Measurements from ENCODE around the gene TFB1M.
"Not testable (repeated sequence)": the region's sequence is repeated elsewhere in the genome, so short reads cannot be mapped to it uniquely, and the experiment has no call there.

TFB1M gene

DNA sequence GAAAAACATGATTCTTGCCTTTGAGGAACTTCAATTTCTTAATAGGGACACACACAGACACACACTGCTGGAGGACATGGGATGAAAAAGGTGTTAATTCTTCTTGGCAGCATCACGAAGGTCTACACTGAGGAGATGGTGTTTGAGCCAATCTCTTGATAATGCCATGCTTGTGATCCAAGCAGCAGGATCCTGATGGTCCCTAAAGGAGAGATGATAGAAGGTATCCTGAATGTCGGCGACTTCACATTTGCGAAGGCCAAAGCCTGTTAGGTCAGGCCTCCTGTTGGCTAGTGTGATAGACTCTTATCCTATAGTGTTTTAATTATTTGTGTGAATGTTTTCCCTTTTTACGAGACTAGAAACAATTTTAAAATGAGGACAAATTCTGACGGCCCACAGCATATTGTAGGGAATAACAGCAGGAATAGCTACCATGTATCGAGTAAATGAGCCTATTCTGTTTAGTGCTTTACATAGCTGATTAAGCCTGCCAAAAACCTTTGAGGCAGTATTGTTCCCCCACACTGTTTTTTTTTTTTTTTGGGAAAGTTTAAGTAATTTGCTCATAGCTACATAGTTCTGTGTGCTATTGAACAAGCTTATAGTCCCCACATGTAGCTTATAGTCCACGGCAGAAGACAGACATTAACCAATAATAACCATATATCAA lies 15.3 kb upstream of the TFB1M start:
- DNase-seq, result no peak

DNA sequence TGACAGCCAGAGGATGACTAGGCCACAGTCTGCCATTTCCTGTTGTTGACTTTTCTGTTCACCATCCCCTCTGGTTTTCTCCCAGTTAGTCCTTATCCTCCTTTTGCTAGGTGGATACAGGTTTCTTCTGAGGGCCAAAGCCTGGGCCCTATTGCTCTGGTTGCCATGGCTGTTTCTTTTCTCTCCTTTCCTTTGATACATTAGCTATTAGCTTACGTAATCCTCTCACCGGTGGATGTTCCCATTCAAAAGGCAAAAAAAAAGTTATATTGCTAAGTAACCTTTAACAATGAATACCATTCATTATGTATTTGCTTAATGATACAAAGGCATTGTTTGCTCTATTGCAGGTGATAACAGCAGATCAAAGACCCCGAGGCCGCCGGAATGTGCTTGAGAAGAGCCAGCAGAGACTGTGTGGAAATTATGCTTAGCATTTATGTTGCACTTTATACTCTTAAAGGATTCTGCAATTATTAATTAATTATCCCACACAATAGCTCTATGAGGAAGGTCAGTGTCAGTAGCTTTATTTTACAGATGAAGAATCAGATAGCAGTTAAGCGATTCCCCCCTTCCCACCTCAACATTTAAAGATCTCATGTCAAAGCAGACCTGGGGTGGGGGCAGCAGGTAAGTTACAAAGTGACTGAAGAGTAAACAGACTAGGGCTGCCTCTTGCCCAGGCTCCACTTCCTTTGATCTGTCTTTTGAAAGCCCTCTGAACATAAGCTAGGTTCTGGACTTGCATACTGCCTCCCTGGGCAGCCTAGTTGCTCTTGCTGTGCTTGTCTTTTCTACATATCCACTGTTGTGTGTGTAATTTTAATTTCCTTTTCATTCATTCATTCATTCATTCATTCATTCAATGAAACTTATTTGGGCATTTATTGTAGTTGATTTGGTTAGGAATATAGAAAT lies 14.5 kb upstream of the TFB1M start:
- DNase-seq, result peak; percentile 46

DNA sequence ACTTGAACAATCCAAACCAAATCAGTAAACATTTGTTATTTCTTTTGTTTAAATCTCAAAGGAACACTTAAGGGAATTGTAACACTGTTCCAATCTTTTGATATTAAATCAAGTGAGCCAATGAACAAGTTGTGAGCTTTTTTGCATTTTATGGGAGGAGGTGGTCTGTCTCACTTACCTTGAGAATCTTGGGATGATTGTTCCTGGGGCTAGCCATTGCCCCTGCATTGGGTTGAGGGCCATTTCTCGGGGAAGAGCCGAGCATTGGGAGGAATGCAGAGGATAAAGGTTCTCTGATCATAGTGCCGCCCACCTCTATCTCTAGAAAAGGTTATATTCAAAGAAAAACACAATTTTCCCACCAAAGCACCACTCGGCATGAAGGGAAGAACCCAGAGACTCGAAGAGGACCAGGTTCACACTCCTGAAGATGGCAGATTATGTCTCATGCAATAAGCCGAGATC lies 13.8 kb upstream of the TFB1M start:
- DNase-seq, result no peak

DNA sequence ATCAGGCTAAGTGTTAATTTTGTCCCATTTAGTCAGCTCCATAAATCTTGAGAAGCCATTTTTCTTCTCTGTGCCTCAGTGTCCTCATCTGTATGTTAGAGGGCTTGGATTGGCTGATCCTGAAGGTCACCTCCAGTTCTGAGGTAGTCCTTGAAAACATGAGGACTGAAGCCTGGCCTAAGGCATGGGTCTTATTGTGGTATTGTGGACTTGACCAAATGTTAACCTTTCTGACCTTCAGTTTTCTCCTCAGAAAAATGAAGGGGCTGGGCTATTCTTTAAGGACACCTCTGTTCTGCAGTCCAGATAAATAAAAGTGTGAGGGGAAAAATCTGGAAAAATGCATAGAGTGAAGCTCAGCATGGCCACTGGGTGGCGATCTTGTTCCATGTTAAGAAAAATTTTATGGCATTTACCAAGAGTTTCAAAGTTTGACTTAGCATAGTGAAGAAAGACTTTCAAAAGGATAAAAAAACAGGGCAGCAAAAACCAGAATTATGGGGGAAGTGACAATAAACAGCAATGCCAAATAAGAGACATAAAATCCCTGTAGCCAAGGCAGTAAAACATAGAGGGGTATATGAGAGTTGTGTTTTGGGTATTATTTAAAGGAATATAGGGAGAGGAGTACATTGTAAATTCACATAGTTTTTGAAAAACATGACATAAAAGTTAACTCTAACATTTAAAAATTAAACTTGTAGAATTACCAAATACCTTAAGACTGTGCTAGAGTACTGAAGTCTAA lies 13.2 kb upstream of the TFB1M start:
- peak; percentile 66 for DNase-seq

DNA sequence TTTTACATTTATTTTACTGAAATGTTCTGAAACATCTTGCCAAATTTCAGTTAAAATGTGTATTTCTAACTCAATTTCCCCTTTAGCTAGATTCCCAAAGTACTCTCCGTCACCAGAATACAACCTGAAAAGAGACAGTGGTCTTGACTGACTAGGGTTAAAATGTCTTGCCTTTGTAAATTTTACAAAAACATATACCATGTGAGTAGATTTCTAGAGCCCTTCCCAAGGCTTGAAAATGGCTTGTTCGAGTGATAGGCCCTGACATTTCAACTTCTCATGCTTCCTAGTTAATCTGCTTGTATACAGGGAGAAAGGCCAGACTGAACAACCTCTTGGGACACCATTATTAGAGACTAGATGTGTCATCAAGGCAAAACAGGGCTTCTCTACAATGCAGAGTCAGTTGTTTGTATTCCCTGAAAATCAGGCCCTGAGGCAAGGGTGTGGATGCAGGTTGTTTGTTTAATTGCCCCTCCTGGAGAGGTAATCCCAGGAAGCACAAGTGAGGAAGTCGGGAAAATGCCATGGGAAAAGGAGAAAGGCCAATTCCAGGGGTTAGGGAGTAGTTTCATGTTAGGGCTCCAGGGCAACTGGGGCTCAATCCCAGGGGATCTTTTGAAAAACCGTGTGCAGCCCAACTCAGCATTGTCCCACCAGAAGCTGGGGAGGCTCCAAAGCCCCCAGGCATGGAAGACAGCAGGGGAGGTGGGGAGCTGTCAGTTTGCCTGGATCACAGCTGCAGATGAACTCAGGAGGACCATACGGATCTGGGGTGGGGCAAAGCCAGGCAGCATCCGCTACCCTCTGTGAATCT lies 11.6 kb upstream of the TFB1M start:
- DNase-seq, result no peak

DNA sequence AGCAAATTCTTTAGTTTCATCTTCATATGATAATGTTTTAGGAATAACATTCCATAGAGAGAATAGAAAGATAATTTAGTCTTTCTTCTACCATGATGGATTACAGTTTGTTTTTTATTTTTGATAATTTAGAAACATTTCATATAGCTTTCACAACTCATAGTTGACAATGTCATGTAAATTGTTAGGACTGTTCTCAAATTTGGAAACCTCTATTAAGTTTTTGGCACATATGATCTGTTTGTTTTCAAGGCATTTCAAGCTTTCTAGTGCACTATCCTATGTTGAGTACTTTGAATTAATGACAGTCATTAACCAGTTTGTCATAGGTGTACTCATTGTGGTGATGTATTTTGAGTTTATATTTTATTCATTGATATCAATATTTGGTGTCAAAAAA lies 10.7 kb upstream of the TFB1M start:
- DNase-seq, result no peak

DNA sequence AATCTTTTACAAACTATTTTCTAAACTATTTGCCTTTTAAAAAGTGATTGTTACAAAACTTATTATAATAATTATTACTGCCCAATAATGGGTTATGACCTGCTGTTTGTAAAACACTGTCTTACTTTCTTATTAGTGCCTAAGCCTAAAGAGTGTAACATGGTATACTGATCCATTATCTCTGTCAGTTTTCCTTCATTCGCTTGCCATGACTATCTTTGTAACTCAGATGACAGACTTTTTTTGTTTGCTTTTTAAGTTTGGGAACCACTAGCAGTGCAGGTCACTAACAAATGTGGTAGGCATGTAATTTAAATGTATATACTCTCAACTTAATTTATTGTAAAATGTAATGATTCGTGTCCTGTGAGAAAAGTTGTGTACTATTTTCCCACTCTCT lies 9.9 kb upstream of the TFB1M start:
- no peak for DNase-seq

DNA sequence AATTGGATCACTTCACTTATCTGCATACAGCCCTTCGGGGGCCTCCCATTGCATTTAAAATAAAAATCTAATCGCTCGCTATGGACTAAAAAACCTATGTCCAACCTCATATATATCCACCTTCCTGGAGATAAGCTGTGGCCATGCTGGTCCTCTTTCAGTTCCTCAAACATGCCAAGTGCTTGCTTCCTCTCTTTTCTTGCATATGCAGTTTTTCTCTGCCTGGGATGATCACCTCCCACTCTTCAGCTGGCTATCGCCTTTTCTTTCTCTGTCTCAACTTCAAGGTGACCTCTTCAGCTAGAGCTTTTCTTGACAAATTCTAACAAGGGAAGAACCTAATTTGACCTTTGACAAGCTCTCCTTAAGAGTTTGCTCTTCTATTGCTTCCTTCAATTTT lies 5.6 kb upstream of the TFB1M start:
- no peak for DNase-seq

DNA sequence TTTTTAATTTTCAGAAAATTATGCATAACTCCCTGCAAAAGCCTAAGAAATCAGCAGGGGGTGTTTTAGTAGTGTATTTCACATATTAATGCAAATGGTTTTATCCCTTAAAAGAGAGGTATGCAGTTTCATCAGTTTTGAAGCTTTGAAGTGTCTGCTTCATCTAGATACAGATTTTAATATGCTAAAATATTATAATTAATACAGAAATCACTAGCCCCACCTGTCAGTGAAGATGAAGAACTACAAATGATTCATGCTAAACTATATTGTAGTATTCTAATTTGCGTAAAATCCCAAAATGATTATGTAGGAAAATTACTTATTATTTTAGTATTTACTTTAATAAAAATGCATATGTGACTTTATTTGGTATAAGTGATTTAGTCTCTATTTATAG lies 2.9 kb upstream of the TFB1M start:
- DNase-seq, result no peak

DNA sequence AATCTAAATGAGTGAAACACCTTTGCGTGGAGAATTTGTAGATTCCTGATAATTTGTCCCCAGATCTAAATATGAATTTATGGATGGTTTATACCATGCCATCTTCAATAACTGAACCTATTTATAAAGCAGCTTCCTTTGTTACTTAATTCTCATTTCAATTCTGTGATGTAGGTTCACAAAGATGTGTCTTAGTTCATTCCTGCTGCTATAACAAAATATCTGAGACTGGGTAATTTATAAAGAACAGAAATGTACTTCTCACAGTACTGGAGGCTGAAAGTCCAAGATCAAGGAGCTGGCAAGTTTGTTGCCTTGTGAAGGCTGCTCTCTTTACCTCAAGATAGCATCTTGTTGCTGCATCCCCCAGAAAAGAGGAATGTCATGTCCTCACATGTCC lies 2.1 kb upstream of the TFB1M start:
- DNase-seq, result no peak

DNA sequence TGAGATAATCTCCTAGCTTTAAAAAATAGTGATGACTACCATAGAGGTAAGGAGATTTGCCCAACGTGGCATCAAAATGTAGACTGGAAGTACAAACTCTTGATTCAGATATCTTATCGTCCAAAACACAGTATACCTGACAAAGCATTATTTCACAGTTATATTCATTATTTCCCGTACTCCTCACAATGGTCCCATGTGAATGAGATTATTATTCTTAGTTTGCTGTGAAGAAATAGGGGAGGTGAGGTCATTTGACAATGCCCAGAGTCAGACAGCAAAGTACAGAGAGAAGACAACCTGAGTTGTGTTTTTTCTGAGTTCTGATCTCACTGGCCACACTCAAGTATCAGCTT lies 1.2 kb upstream of the TFB1M start:
- no peak for DNase-seq

DNA sequence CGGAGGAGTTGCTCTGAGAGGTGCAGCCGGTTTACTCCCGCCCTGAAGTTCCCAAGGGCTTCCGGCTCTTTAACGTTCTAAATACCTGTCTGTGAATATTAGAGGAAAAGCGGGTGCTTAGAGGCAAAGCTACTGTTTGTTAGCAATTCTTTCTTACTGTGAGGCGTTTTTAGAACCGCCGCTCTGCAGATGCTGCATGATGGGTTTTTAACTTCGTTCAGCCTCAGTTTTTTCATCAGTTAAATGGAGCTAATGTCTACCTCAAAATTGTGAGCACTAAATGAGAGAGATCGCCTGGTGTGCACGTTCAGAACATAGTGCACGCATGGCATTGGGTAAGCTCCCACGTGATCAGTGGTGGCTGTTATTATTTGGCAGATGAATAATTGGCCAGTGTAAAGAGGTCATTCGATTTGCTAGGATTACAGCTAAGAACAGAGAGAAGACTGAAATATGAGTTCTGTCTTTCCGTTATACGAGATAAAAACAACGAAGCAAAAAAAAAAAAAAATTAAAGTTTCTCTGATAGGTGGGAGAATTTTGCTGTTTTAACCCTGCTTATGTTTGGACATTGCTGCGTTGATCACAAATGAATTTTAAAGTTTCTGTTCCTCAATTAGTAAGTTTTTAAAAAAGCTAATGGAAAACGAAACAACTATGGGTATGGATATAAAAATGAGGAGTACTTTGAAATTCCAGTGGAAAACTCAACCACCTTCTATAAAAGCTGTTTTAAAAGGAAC lies 660 bp upstream of the TFB1M start:
- peak; percentile 97 for DNase-seq

DNA sequence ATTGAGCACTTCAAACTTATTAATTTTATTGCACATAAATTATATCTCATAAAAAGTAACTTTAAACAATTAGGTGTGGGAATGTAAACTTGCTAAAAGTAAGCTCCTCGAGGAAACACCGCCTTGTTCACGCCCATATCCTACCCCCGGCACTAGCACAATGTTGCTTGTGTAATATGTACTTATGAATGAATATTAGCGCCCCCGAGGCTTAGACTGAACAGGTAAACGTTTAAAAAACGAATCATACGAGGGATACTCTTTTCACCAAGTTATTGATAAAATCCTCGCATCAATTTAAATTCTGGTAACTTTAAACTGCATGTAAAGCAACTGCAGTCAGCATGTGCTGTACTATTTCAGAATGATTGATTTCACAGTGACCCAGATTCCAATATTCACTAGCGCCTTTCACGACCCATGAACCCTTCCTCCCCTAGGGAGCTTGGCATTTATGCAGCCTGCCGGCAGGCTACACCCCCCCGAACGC lies 637 bp downstream of the TFB1M start:
- no peak for DNase-seq

DNA sequence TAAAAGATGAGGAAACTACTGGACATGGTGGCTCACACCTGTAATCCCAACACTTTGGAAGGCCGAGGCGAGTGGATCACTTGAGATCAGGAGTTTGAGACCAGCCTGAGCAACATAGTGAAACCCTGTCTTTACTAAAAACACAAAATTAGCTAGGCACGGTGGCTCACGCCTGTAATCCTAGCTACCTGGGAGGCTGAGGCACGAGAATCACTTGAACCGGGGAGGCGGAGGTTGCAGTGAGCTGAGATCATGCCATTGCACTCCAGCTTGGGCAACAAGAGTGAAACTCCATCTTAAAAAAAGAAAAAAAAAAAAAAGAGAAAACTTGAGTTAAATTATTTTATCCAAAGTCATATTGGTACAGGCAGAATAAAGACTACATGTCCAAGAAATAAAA lies 1.3 kb downstream of the TFB1M start:
- DNase-seq, result not testable (repeated sequence)

DNA sequence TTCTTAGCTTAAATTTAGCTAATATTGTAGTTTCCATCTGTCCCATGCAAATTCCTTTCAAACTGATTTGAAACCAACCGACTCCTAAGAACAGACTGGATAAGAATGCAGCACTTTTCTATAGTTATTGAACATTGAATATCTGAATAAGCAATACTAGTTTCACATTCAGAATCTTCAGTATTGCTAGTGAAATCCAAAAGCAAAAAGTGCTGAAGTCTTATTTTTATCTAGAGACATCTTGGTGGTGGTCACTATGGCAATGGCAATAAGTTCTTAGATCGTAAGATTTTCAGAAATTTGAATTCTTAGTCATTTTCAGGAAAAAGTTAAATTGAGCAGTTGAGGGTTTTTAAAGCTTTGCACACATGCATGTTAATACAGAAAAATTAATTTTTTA lies 2.7 kb downstream of the TFB1M start:
- DNase-seq, result no peak

DNA sequence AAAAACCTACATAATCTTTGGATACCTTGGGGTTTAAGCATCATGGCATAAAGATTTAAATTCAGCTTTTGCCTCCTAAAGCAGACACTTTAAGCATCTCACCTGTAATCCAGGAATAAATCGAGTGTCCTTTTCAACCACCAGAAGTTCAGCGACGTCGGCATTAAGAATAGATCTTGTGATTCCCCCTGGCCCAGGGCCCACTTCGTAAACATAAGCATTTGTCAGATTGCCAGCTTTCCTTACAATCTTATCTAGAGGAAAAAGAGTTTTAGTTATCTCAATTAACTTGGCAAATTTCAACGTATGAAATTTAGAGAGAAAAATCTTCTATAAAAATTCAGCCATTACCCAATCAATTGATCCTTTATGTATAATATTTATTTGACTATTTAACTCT lies 3.2 kb downstream of the TFB1M start:
- no peak for DNase-seq

DNA sequence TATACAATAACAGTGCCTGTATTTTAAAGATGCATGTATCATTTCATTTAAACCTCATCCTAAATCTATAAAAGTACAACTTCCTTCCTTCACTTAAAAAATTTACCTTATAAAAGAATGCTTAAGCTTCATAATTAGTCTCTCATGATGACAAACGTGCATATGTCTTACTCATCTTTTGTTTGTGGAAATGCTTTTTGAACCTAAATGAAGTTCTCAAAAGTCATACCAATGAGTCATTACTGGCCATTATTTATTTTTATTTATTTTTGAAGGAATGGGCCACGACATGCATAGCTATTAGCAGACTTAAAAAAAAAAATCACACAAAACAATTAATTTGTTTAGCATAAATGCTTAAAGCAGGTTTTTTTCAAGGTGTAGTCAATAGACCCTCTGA lies 3.7 kb downstream of the TFB1M start:
- DNase-seq, result no peak

DNA sequence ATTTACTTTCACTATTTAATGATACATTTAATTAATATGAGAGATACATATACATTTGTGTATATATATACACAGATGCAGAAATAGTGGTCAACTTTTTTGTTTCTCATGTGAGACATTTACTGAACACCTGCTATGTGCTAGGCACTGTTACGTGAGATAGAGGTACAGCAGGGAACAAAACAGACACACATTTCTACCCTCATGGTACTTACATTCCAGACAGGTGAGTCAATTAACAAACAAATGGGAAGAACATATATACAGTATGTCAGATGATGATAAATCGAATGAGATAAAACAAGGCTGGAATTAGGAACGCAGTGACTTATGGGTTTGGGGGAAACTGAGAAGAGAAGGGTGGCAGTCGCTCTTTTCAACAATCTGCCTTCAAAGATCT lies 5.1 kb downstream of the TFB1M start:
- DNase-seq, result no peak

DNA sequence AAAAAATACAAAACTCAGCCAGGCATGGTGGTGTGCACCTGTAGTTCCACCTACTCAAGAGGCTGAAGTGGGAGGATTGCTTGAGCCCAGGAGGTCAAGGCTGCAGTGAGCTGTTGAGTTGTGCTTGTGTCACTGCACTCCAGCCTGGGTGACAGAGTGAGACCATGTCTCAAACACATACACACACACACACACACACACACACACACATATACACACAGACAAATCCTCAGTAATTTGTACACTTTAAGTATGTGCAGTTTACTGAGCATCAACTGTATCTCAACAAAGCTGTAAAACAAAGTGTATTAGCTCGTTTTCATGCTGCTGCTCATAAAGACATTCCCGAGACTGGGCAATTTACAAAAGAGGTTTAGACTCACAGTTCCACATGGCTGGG lies 7.3 kb downstream of the TFB1M start:
- no peak for DNase-seq

DNA sequence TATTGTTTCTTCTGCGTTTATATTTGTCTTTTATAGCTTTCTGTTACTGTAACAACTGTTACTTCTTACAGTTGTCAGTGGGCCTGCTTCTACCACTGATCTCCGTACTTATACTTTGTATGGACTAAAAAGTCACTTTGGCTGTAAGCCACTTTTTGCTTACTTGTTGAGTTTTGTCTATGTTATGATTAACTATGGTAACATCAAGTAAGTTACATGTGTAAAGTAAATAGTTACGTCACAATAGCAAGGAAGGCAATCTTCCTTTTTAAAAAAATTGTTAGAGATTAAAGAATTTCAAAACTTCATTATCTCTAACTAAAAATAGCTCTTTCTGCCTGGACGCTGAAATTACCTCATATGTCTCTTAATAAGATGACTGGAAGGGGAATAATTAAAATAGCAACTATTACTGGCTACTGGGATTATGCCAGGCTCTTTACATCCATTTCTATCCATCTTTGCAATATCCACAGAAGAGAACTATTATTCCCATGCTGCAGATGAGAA lies 10.9 kb downstream of the TFB1M start:
- DNase-seq, result no peak

DNA sequence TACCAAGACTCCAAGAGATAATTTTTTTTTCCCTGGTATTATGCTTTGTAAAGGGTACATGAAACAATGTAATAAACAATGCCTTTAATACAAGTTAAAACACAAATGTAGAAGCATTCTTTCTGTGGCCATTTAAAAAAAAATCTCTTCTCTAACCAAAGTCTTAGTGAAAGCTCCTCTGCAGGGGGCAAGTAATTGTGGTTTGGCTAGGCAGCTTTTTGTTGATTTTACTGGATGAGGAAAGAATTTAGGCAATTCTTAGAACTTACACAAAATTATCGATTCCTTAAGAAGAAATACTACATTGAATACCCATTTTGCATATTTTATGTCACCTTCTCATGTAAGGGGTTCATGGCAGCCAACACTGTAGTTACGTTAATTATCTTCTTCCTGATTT lies 12.4 kb downstream of the TFB1M start:
- DNase-seq, result no peak

DNA sequence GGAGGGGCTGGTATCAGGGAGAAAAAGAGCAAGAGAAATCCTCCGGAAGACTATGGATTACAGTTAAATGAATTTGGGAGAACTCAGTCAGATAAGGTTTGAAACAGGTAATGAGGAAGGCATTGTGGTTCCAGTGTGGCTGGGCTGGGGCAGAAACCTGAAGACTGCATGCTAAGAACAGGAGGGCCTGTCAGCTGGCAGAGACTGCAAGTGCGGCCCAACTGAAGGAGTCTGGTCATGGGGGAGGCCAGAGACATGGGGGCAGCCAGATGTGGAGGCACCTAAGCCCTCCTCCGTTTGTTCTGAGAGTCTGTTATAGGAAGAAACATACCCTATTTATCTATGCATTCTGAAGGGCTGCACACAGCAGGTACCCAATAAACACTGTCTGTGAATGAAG lies 16.6 kb downstream of the TFB1M start:
- no peak for DNase-seq
